HG03469 (cell line): ENCODE data around the gene CAPNS1.
"Not testable (repeated sequence)": the region's sequence is repeated elsewhere in the genome, so short reads cannot be mapped to it uniquely, and the experiment has no call there.

Experiments
- ATAC-seq: cut with Tn5 transposase; IDR thresholded peaks from one replicate; pipeline ENCODE4 v1.9.1; 2021; ENCODE audit warnings: mild to moderate bottlenecking, moderate library complexity, moderate number of reproducible peaks; ENCODE audit not compliant: unreplicated experiment

CAPNS1 gene

GRCh38 chr19:36113894-36114720 is 25.8 kb upstream of the CAPNS1 start:
- no peak for ATAC-seq

GRCh38 chr19:36114721-36115452 is 25.0 kb upstream of the CAPNS1 start, which contains the start of gene POLR2I:
TSS of gene POLR2I (minus strand) at chr19:36114875. CDS start at chr19:36114856, 19 bp downstream.
- peak; percentile 66 for ATAC-seq

- ATAC-seq: peak; percentile 1
Observed at GRCh38 chr19:36115453-36116343, 24.2 kb upstream of the CAPNS1 start, which contains the start of gene TBCB. TSS of gene TBCB (plus strand) at chr19:36115468. CDS start at chr19:36115561, 93 bp downstream.

- no peak for ATAC-seq
Observed at GRCh38 chr19:36116344-36116637, 23.6 kb upstream of the CAPNS1 start.

GRCh38 chr19:36120092-36120983 is 19.5 kb upstream of the CAPNS1 start:
- ATAC-seq: no peak

- ATAC-seq: no peak
Observed at GRCh38 chr19:36120984-36121358, 18.9 kb upstream of the CAPNS1 start.

GRCh38 chr19:36121486-36122124 is 18.3 kb upstream of the CAPNS1 start:
- ATAC-seq: no peak

GRCh38 chr19:36125557-36125956 is 14.3 kb upstream of the CAPNS1 start:
- no peak for ATAC-seq

GRCh38 chr19:36128392-36128736 is 11.5 kb upstream of the CAPNS1 start:
- ATAC-seq: no peak

GRCh38 chr19:36131221-36131620 is 8.6 kb upstream of the CAPNS1 start:
- ATAC-seq: not testable (repeated sequence)

GRCh38 chr19:36134867-36135266 is 5.0 kb upstream of the CAPNS1 start:
- ATAC-seq: not testable (repeated sequence)

- ATAC-seq: no peak
Observed at GRCh38 chr19:36136964-36137686, 2.7 kb upstream of the CAPNS1 start.

GRCh38 chr19:36139120-36139472 is 770 bp upstream of the CAPNS1 start:
- no peak for ATAC-seq

GRCh38 chr19:36140304-36141038 is 605 bp downstream of the CAPNS1 start:
- ATAC-seq: no peak

GRCh38 chr19:36141039-36141927 is 1.4 kb downstream of the CAPNS1 start:
- ATAC-seq: no peak

- ATAC-seq: no peak
Observed at GRCh38 chr19:36142046-36142445, 2.2 kb downstream of the CAPNS1 start.

- ATAC-seq: no peak
Observed at GRCh38 chr19:36142496-36142895, 2.6 kb downstream of the CAPNS1 start.
